ENCODE measurements around the gene USE1.
A peak's percentile ranks its signal among the peaks of the same experiment; 100 is the strongest.

The USE1 gene

DNA sequence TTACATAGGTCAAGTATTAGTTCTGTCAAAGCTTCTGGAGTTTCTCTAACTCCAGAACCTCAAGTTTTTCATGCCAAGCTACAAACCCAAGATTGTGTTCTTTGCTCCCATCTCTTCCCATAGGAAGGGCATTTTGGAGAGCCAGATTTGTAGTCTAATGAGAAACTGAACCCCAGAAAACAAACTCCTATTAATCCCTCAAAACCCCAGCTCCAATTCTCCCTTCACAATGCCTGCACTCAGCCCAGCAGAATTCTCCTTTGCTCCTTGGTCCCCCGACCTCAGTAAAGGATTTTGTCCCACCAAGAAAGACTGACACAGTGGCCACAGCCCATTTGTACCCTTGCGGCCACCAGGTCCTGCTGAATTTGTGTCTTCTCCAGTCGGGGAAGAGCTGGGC, 41.0 kb downstream of the USE1 start:
- Mint-ChIP-seq H3K36me3 (no peaks in the 10 kb centered on the region), H3K4me1 (peaks cover 7% of the 10 kb centered on the region), H3K4me3 (no peak overlapping the region), H3K9me3 (no peaks in the 10 kb centered on the region), H3K27ac (no peak overlapping the region)
- DNase-seq (ENCODE audit: low spot score in 2 of 2): no peak
- ATAC-seq: no peak

DNA sequence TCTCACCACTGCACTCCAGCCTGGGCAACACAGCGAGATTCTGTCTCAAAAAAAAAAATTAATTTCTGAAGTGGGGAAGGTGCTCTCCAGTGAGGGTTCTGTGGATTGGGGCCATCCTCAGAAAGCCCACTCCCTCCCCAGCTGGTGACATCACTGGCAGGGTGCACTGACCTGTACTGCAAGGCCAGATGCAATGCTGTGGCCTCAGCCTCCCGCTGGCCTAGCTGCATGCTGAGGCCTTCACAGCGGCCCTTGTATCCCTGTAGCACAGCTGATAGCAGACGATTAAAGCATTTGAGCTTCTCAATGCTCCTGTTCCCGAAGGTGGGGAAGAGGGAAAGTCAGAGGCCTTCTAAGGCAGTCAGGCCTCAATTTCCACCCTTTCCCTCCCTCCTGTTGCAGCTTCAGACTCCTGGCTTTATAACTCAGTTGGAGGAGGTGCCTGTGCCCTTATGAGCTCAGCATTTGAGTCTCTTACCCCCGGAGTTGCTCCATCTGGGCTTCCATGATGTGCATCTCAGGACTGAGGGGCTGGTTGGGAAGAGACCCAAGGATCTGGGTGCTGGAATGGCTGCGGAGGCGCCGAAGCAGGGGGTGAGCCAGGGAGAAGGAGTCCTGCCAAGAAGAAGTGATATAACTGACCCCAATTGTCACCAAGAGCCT, 44.1 kb downstream of the USE1 start:
- Mint-ChIP-seq H3K4me1 (peaks cover 9% of the 10 kb centered on the region), H3K9me3 (no peaks in the 10 kb centered on the region), H3K27ac (no peak overlapping the region), H3K36me3 (no peaks in the 10 kb centered on the region), H3K4me3 (no peak overlapping the region)
- DNase-seq (ENCODE audit: low spot score in 2 of 2) (no peak), ATAC-seq (no peak)

DNA sequence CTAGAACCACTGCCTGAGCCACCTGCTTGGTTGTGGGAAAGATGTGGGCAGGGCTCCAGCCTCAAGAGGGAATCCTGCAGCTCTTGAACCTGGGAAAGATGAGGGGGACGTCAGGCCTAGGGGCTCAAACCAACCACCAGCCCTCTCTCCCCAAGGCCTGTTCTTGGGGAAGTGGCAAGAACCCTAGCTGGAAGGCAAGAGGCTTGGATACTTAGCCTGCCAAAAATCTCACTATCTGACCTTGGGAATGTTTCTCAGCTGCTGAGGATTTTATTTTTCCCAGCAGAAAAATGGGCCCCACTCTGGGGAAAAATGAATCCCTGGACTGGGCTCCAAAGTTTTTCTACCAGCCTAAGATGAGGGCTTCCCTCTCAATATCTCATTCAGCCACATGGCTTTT, 44.8 kb downstream of the USE1 start:
- no peak overlapping the region for H3K4me3 Mint-ChIP-seq
- H3K27ac Mint-ChIP-seq: no peak overlapping the region
- DNase-seq (ENCODE audit: low spot score in 2 of 2) (no peak), ATAC-seq (no peak)
- H3K36me3 Mint-ChIP-seq: peaks cover 4% of the 10 kb centered on the region
- no peaks in the 10 kb centered on the region for H3K9me3 Mint-ChIP-seq
- peaks cover 13% of the 10 kb centered on the region for H3K4me1 Mint-ChIP-seq

DNA sequence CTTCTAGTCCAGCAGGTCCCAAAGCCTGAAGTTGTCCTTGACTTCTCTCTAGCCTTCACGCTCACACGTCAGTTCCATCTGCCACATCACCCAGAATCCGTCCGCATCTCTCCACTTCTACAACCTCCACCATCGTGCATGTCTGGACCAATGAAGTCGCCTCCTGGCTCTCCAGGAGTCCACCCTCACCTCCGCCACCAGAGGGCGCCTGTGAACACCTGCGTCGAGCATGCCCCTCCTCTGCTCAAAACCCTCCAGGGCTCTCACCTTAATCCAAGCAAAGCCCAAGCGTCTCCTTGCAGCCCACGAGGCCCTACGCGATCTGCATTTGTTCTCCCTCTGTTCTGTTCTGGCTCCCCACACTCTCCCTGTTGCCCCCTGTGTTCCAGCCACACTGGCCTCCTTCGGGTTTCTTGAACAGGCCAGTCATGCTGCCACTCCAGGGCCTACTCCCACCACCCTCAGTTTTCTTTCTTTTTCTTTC, 45.7 kb downstream of the USE1 start:
- Mint-ChIP-seq H3K4me3 (no peak overlapping the region), H3K36me3 (peaks cover 4% of the 10 kb centered on the region), H3K27ac (peak overlapping the region; percentile 6), H3K4me1 (peaks cover 13% of the 10 kb centered on the region), H3K9me3 (no peaks in the 10 kb centered on the region)
- DNase-seq (ENCODE audit: low spot score in 2 of 2) (peak; percentile 93 to 94), ATAC-seq (peak; percentile 98)

DNA sequence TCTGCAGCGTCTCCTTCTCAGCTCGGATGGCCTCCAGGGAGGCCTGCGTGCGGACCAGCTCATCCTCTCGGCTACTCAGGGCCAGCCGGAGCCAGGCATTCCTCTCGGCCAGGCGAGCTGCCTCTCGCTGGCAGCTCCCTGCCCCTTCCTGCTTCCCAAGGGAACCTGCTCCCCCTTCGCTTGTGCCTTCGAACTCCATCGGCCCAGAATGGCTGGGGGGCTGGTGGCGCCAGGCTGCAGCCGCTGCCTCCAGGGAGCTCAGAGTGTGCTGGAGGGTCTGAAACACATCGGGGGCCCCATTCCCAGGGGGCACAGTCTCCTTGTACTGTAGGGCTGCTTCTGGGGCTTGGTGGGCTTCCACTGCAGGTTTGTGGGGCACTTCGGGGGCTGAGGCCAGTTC, 47.4 kb downstream of the USE1 start:
- Mint-ChIP-seq H3K27ac (no peak overlapping the region), H3K4me1 (peaks cover 22% of the 10 kb centered on the region), H3K9me3 (no peaks in the 10 kb centered on the region), H3K36me3 (peaks cover 12% of the 10 kb centered on the region), H3K4me3 (no peak overlapping the region)
- DNase-seq (ENCODE audit: low spot score in 2 of 2) (no peak), ATAC-seq (no peak)

DNA sequence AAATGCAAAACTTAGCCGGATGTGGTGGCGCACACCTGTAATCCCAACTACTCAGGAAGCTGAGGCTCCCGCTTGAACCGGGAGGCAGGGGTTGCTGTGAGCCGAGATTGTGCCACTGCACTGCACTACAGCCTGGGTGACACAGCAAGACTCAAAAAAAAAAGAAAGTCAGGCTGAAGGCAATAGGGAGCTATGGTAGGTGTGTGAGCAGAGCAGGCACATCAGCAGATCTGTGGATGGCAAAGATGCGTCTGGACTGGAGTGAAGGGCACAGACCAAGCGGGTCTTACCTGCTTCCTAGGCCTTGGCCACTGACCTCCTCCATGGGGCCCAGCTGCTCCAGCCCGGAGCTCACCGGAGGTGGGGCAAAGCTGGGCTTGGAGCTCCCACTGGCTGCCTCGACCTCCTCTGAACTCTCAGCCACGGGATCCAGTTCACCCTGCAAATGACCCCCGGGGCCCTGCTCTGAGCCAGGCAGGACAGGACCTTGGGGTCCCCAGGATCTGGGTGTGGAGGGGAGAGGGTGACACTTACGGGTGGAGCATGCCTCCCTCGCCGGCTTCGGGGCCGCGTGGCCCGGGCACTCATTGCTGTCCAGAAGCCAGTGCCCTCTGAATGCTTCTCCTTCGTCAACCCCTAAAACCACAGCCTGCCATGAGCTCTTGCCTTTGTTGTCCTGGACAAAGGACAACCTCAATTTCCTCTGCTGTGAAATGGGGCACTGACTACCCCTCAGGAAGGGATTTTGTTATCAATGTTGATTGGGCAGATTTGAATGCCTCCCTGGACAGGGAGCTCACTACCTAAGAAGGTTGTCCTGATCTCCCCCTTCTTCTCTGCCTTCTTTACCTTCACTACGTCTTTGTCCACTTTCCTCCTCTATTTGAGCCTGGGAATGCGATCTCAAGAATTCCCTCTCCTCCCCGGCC, 48.8 kb downstream of the USE1 start:
- DNase-seq (ENCODE audit: low spot score in 2 of 2) (no peak), ATAC-seq (no peak)
- Mint-ChIP-seq H3K9me3 (no peaks in the 10 kb centered on the region), H3K4me1 (peaks cover 22% of the 10 kb centered on the region), H3K36me3 (peaks cover 21% of the 10 kb centered on the region), H3K27ac (peak overlapping the region; percentile 80), H3K4me3 (no peak overlapping the region)

DNA sequence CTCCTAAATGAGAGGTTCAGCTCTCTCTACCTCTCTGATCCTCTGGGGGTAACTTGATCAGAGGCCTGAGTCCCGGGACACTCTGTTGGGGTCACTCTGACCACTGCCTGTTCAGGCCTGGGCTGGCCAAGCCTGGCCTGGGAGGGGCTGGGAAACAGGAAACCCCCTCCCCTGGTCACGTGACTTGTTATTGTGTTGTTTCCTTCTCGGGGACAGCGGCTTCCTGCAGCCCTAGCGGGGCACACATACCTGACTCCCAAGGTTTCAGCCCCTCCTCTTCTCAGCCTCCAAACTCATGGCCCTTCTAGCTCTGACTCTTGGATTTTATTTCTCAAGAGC, 49.5 kb downstream of the USE1 start, which contains the start of gene USHBP1:
Gene USHBP1 (minus strand): TSS at position 105 of the 339 bp plus-strand sequence. CDS start 446 bp downstream, outside the sequence.
- Mint-ChIP-seq H3K4me1 (peaks cover 22% of the 10 kb centered on the region), H3K9me3 (no peaks in the 10 kb centered on the region), H3K4me3 (no peak within 1 kb of the TSS), H3K36me3 (peaks cover 27% of the 10 kb centered on the region), H3K27ac (peak within 1 kb of the TSS; percentile 80)
- DNase-seq (ENCODE audit: low spot score in 2 of 2): no peak
- ATAC-seq: no peak

DNA sequence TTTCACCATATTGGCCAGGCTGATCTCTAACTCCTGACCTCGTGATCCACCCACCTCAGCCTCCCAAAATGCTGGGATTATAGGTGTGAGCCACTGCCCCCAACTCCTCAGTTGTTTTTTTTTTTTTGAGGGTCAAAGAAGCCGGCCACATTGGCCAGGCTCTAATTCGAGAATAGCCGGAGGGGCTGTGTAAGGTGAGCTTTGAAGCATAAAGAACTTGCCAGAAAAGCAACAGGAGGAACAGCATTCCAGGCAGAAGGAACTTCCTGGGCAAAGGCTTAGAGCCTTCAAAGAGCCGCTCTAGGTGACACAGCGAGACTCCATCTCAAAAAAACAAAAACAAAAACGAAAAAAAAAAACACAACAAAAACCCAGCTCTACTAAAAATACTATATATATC, 50.9 kb downstream of the USE1 start:
- DNase-seq (ENCODE audit: low spot score in 2 of 2) (no peak), ATAC-seq (no peak)
- peaks cover 41% of the 10 kb centered on the region for H3K36me3 Mint-ChIP-seq
- H3K4me1 Mint-ChIP-seq: peaks cover 15% of the 10 kb centered on the region
- H3K27ac Mint-ChIP-seq: no peak overlapping the region
- H3K4me3 Mint-ChIP-seq: no peak overlapping the region
- H3K9me3 Mint-ChIP-seq: no peaks in the 10 kb centered on the region

DNA sequence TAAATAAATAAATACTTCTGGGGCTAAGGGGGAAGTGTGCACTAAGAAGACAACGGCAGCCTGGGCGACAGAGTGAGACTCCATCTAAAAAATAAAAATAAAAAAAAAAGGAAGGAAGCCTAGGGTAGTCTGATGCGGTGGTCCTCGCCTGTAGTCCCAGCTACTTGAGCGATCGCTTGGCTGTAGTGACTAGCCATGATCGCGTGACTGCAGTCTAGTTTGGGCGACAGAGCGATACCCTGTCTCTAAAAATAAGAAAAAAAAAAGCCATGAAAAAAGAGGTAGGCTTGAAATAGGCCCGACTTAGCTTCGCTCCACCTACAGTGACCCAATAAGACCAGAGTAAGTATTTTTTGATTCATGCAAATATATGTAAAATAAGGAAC, 51.4 kb downstream of the USE1 start:
- H3K36me3 Mint-ChIP-seq: peaks cover 47% of the 10 kb centered on the region
- no peaks in the 10 kb centered on the region for H3K9me3 Mint-ChIP-seq
- H3K4me3 Mint-ChIP-seq: peak overlapping the region; percentile 79
- peaks cover 12% of the 10 kb centered on the region for H3K4me1 Mint-ChIP-seq
- peak overlapping the region; percentile 79 for H3K27ac Mint-ChIP-seq
- DNase-seq (ENCODE audit: low spot score in 2 of 2): no peak
- peak; percentile 0 for ATAC-seq

DNA sequence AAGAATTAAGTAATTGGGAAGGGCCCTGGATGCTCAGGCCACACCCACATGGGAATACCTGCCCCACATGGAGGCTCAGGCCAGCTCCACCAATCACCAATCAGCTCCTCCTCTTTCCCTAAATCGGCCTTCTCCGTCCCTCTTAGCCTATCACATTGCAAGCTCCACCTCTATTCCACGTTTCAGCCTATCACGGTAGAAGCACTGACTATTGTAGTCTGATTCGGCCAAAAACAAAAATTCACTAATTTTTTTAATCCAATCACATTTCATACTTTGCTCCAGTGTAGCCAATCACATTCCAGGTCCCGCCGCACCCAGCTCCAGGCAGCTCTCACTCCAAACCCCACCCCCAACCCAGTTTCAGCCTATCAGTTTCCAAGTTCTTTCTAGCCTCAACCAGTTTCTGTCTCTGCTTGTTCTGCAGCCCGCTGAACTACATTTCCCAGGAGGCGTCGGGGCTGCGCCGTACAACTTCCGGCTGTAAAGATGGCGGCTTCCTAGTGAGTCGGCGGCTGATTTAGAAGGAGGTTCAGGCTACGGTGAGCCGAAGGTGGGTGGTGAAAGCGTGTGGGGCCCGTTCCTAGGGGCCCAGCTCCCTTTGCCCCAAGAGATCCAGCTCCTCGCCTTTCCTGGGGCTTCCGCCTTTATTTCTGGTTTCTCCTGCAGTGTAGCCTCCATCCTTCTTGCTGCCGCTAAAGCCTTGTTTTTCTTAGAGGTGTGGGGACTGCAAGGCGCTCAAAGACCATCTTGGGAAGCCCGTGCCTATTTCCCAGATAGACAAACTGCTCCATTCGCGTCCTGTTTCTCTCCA, 52.0 kb downstream of the USE1 start, which contains the start of gene BABAM1:
Gene BABAM1 (plus strand): TSS at position 469 of the 814 bp plus-strand sequence. CDS start 1,364 bp downstream, outside the sequence.
- Mint-ChIP-seq H3K36me3 (peaks cover 53% of the 10 kb centered on the region), H3K4me3 (peak within 1 kb of the TSS; percentile 79), H3K27ac (peak within 1 kb of the TSS; percentile 79), H3K9me3 (no peaks in the 10 kb centered on the region), H3K4me1 (peaks cover 12% of the 10 kb centered on the region)
- ATAC-seq (peak; percentile 95), DNase-seq (ENCODE audit: low spot score in 2 of 2) (peak; percentile 70 to 94)

DNA sequence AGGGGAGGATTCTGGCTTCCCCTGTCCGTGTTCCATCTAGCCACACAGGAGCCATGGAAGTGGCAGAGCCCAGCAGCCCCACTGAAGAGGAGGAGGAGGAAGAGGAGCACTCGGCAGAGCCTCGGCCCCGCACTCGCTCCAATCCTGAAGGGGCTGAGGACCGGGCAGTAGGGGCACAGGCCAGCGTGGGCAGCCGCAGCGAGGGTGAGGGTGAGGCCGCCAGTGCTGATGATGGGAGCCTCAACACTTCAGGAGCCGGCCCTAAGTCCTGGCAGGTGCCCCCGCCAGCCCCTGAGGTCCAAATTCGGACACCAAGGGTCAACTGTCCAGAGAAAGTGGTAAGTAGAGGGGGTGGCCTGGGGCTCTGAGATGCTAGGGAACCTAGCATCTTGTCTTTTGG, 53.6 kb downstream of the USE1 start:
- H3K36me3 Mint-ChIP-seq: peaks cover 66% of the 10 kb centered on the region
- H3K9me3 Mint-ChIP-seq: no peaks in the 10 kb centered on the region
- H3K4me3 Mint-ChIP-seq: peak overlapping the region; percentile 79
- H3K27ac Mint-ChIP-seq: no peak overlapping the region
- DNase-seq (ENCODE audit: low spot score in 2 of 2): no peak
- ATAC-seq: no peak
- H3K4me1 Mint-ChIP-seq: peaks cover 12% of the 10 kb centered on the region
